Lower leg skin (tissue), 4 donors: ENCODE measurements around the gene CYTH1. TPM values are rescaled to one million over a fixed set of nuclear protein-coding genes. Genes with fewer than 3 reads are reported as not detected.

Source experiments
- DNase-seq, 2 donors: peaks; one replicate each; pipeline ENCODE4 v3.0.0-alpha.2; 2019; ENCODE audit warnings: low spot score in 2 of 2
- H3K4me3 ChIP-seq: fragments of 200-600 bp; sonication (generic); 2 replicates; pipeline ENCODE4 v1.5.1; 2017; ENCODE audit warnings: mild to moderate bottlenecking, low read depth; ENCODE audit not compliant: poor library complexity, severe bottlenecking
- CTCF ChIP-seq, 3 donors: fragments of 450-650 bp; IDR thresholded peaks; one replicate each; pipeline ENCODE4 v1.5.1; 2016; ENCODE audit warnings: antibody characterized with exemption in 3 of 3, mild to moderate bottlenecking in 3 of 3, moderate library complexity in 2 of 3
- POLR2A ChIP-seq, 2 donors: fragments of 450-650 bp; IDR thresholded peaks; one replicate each; pipeline ENCODE4 v1.6.1; 2016 to 2017; ENCODE audit warnings: antibody characterized with exemption in 2 of 2, mild to moderate bottlenecking in 1 of 2, moderate library complexity in 1 of 2
- WGBS, 2 donors: methylation state at CpG; one replicate each; pipeline ENCODE4 v1.1.5; 2018; 5-methylcytosine and 5-hydroxymethylcytosine counted together
- intact Hi-C: fragments of 100-400 bp; cut with DNase I; formaldehyde crosslinking; loops from one replicate; pipeline ENCODE4 v1.15.0; 2023; ENCODE audit warnings: low total_unique reads
- total RNA-seq, 4 donors: library from RNA; depleted of rRNA; stranded (reverse); fragments of >200 nt; gene quantifications; one replicate each; pipeline ENCODE4 v1.1.0, GENCODE V29; 2016

The CYTH1 gene
- total RNA-seq, 4 donors from 2014 or later: 53.7 to 79.4 (median 63.9) TPM

DNA sequence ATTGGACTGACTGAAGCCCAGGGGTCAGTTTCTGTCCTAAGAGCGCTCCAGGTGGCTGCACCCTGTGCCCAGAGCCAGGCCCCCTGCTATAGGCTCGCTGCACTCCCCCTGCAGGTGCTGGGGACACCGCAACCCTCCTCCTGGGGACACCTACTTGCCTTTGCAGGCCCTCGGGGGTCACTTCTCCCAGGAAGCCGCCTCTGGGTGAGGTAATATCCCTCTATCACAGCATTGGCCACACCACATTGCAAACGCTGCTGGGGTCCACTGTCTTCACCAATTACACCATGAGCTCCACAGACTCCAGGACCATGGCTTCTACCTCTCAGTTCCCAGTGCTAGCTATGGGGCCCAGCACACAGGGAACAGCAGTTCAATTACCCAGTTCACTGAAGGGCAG, 43.6 kb upstream of the CYTH1 start:
- no peak for TF ChIP-seq POLR2A (IDR thresholded peaks at IDR 0.05)
- no peak for TF ChIP-seq CTCF (IDR thresholded peaks at IDR 0.05)
- intact Hi-C loops: no loop called here
- DNase-seq: no peak
- H3K4me3 ChIP-seq: no peak overlapping the region
- 88 to 95% methylated on average over 6 of the region's 6 CpGs for WGBS, 2 donors

- intact Hi-C loops: no loop called here
- DNase-seq: no peak
- H3K4me3 ChIP-seq: no peak overlapping the region
- no peak for TF ChIP-seq POLR2A (IDR thresholded peaks at IDR 0.05)
- no peak for TF ChIP-seq CTCF (IDR thresholded peaks at IDR 0.05)
- 81 to 89% methylated on average over 7 of the region's 7 CpGs for WGBS, 2 donors
Observed at GRCh38 chr17:78824240-78824639, 42.2 kb upstream of the CYTH1 start.

GRCh38 chr17:78823282-78824046, 41.4 kb upstream of the CYTH1 start:
- no peak for DNase-seq
- no peak overlapping the region for H3K4me3 ChIP-seq
- TF ChIP-seq CTCF (IDR thresholded peaks at IDR 0.05) (no peak), POLR2A (IDR thresholded peaks at IDR 0.05) (no peak)
- intact Hi-C loops: no loop called here
- 91 to 95% methylated on average over 14 of the region's 14 CpGs for WGBS, 2 donors

- 87 to 92% methylated on average over 14 of the region's 14 CpGs for WGBS, 2 donors
Observed at GRCh38 chr17:78822552-78822951, 40.5 kb upstream of the CYTH1 start.

GRCh38 chr17:78821961-78822360, 39.9 kb upstream of the CYTH1 start:
- no peak for DNase-seq
- intact Hi-C loops: no loop called here
- WGBS, 2 donors: 93 to 94% methylated on average over 8 of the region's 8 CpGs
- no peak for TF ChIP-seq POLR2A (IDR thresholded peaks at IDR 0.05)
- no peak for TF ChIP-seq CTCF (IDR thresholded peaks at IDR 0.05)
- no peak overlapping the region for H3K4me3 ChIP-seq

More at GRCh38 chr17:78822552-78822951, 40.5 kb upstream of the CYTH1 start:
- no peak for DNase-seq
- TF ChIP-seq POLR2A (IDR thresholded peaks at IDR 0.05): no peak
- TF ChIP-seq CTCF (IDR thresholded peaks at IDR 0.05): no peak
- no peak overlapping the region for H3K4me3 ChIP-seq
- intact Hi-C loops: no loop called here

DNA sequence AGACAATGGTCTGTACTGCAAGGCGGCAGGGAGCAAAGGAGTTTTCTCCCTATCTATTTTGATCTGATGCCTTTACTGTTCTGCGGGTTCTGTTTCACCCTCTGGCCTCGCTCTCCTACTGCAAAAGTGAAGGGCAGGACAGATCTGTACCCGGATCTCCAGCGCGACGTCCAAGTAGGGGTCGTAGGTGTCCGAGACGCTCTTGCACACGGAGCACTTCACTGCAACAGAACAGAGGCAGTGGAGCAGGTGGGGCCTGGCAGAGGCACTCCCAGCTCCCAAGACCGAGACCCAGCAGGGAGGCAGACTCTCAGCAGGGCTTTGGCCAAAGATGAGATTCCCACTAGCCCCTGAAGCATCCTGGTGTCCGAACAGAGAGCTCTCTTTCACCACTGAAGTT, 38.8 kb upstream of the CYTH1 start:
- WGBS, 2 donors: 93% methylated on average over 12 to 13 of the region's 13 CpGs
- TF ChIP-seq CTCF (IDR thresholded peaks at IDR 0.05): no peak
- no peak for TF ChIP-seq POLR2A (IDR thresholded peaks at IDR 0.05)
- no peak overlapping the region for H3K4me3 ChIP-seq
- intact Hi-C loops: no loop called here
- no peak for DNase-seq
